Activated CD4-positive, alpha-beta memory T cell treated with anti-CD3 and anti-CD28 coated beads, Interleukin-2, amount 10 ng/mL, durations not matched to agents 7 days and 5 days (primary cell): ENCODE results near the gene PKN1. TPM values are rescaled to one million over a fixed set of nuclear protein-coding genes. Genes with fewer than 3 reads are reported as not detected.
A peak's percentile ranks its signal among the peaks of the same experiment; 100 is the strongest.
"Not testable (repeated sequence)": the region's sequence is repeated elsewhere in the genome, so short reads cannot be mapped to it uniquely, and the experiment has no call there.

ENCODE experiments used
- CTCF ChIA-PET: fragments of 350-600 bp; sonication (Branson Sonifier 250); formaldehyde crosslinking; loops from one replicate; lab custom pipeline; 2021; ENCODE audit warnings: antibody characterized with exemption, inconsistent platforms; lab: Charles Lee
- POLR2A ChIA-PET: fragments of 350-600 bp; sonication (Branson Sonifier 250); formaldehyde crosslinking; loops from one replicate; lab custom pipeline; 2021; ENCODE audit warnings: antibody characterized with exemption; lab: Charles Lee
- DNase-seq: peaks from one replicate; pipeline ENCODE4 v3.0.0-alpha.2; 2020
- H3K27ac Mint-ChIP-seq: one replicate; pipeline ENCODE4 v1.8.0; 2021; ENCODE audit warnings: mild to moderate bottlenecking, mixed read lengths
- H3K27me3 Mint-ChIP-seq: one replicate; pipeline ENCODE4 v1.8.0; 2021; ENCODE audit warnings: mixed read lengths
- H3K36me3 Mint-ChIP-seq: one replicate; pipeline ENCODE4 v1.8.0; 2021; ENCODE audit warnings: low read depth, mixed read lengths
- H3K4me1 Mint-ChIP-seq: one replicate; pipeline ENCODE4 v1.8.0; 2021; ENCODE audit warnings: mixed read lengths
- H3K4me3 Mint-ChIP-seq: one replicate; pipeline ENCODE4 v1.8.0; 2021; ENCODE audit warnings: mild to moderate bottlenecking, mixed read lengths
- H3K9me3 Mint-ChIP-seq: one replicate; pipeline ENCODE4 v1.8.0; 2021; ENCODE audit warnings: mixed read lengths
- total RNA-seq, 2 experiments: library from RNA; stranded (reverse); gene quantifications; one replicate each; pipeline ENCODE4 v1.2.3, GENCODE V29; 2021

The PKN1 gene
- total RNA-seq, 2 experiments from 2014 or later = 219 to 232 TPM

- H3K27me3 Mint-ChIP-seq, H3K9me3 Mint-ChIP-seq, DNase-seq, H3K27ac Mint-ChIP-seq, H3K36me3 Mint-ChIP-seq, H3K4me3 Mint-ChIP-seq: not testable (repeated sequence)
- ChIA-PET POLR2A (interaction anchor here (1.1 to 16.0 kb wide), 3 partner anchors 15 to 124 kb away, joined by 3 to 316 read pairs (median 3); partner anchors contain the start of genes ADGRE5 and DNAJB1), CTCF (interaction anchor here (0.7 to 4.7 kb wide), 12 partner anchors 8 to 446 kb away, joined by 3 to 39 read pairs (median 4); partner anchors contain the start of genes DNAJB1 and GIPC1)
- peaks cover 37% of the 10 kb centered on the region for H3K4me1 Mint-ChIP-seq
Measured at GRCh38 chr19:14504575-14504974, 71.5 kb downstream of the PKN1 start.

GRCh38 chr19:14505488-14506239 is 72.6 kb downstream of the PKN1 start:
- no peaks in the 10 kb centered on the region for H3K36me3 Mint-ChIP-seq
- peaks cover 44% of the 10 kb centered on the region for H3K4me1 Mint-ChIP-seq
- ChIA-PET CTCF (interaction anchor here (0.8 to 4.7 kb wide), 10 partner anchors 9 to 187 kb away, joined by 3 to 39 read pairs (median 7); partner anchors contain the start of genes DNAJB1 and GIPC1), POLR2A (interaction anchor here (0.6 to 16.0 kb wide), 7 partner anchors 7 to 371 kb away, joined by 3 to 316 read pairs (median 5); partner anchors contain the start of genes DNAJB1 and GIPC1)
- no peaks in the 10 kb centered on the region for H3K9me3 Mint-ChIP-seq
- H3K27me3 Mint-ChIP-seq = peaks cover 2% of the 10 kb centered on the region
- peak overlapping the region; percentile 57 for H3K27ac Mint-ChIP-seq
- H3K4me3 Mint-ChIP-seq = no peak overlapping the region
- peak; percentile 79 for DNase-seq

GRCh38 chr19:14507704-14508542 is 74.8 kb downstream of the PKN1 start:
- Mint-ChIP-seq H3K27me3 (peaks cover 2% of the 10 kb centered on the region), H3K9me3 (no peaks in the 10 kb centered on the region), H3K4me1 (peaks cover 52% of the 10 kb centered on the region), H3K27ac (peak overlapping the region; percentile 62), H3K36me3 (no peaks in the 10 kb centered on the region), H3K4me3 (no peak overlapping the region)
- ChIA-PET POLR2A (interaction anchor here (0.6 to 16.0 kb wide), 7 partner anchors 10 to 128 kb away, joined by 3 to 316 read pairs (median 5); partner anchors contain the start of genes DNAJB1 and GIPC1), CTCF (interaction anchor here (0.5 to 4.7 kb wide), 7 partner anchors 9 to 1242 kb away, joined by 3 to 39 read pairs (median 5); partner anchors contain the start of genes DNAJB1 and GIPC1)
- DNase-seq = no peak

- H3K27me3 Mint-ChIP-seq = no peaks in the 10 kb centered on the region
- no peak for DNase-seq
- no peak overlapping the region for H3K27ac Mint-ChIP-seq
- ChIA-PET POLR2A (interaction anchor here (1.6 to 16.0 kb wide), 2 partner anchors 9 to 11 kb away, joined by 4 to 316 read pairs; partner anchors contain the start of gene DNAJB1), CTCF (interaction anchor here (0.7 kb wide), 2 partner anchors 106 to 488 kb away, joined by 3 read pairs; no protein-coding TSS in a partner anchor)
- H3K36me3 Mint-ChIP-seq = peaks cover 20% of the 10 kb centered on the region
- H3K4me1 Mint-ChIP-seq = peaks cover 57% of the 10 kb centered on the region
- no peaks in the 10 kb centered on the region for H3K9me3 Mint-ChIP-seq
- H3K4me3 Mint-ChIP-seq = no peak overlapping the region
Measured at GRCh38 chr19:14510311-14511228, 77.5 kb downstream of the PKN1 start.

GRCh38 chr19:14511229-14511593 is 78.1 kb downstream of the PKN1 start:
- no peak overlapping the region for H3K27ac Mint-ChIP-seq
- CTCF ChIA-PET = no interaction called here

GRCh38 chr19:14512406-14512961 is 79.4 kb downstream of the PKN1 start:
- Mint-ChIP-seq H3K36me3 (peaks cover 39% of the 10 kb centered on the region), H3K4me3 (no peak overlapping the region), H3K4me1 (peaks cover 50% of the 10 kb centered on the region), H3K27me3 (no peaks in the 10 kb centered on the region), H3K27ac (no peak overlapping the region), H3K9me3 (no peaks in the 10 kb centered on the region)
- POLR2A ChIA-PET = interaction anchor here (1.6 kb wide), 1 partner anchor 9 kb away, joined by 4 read pairs; no protein-coding TSS in a partner anchor
- DNase-seq = no peak
- CTCF ChIA-PET = interaction anchor here (0.9 kb wide), 1 partner anchor 8 kb away, joined by 3 read pairs; no protein-coding TSS in a partner anchor

More at GRCh38 chr19:14511229-14511593, 78.1 kb downstream of the PKN1 start:
- Mint-ChIP-seq H3K4me3 (no peak overlapping the region), H3K9me3 (no peaks in the 10 kb centered on the region), H3K27me3 (no peaks in the 10 kb centered on the region), H3K4me1 (peaks cover 57% of the 10 kb centered on the region), H3K36me3 (peaks cover 27% of the 10 kb centered on the region)
- POLR2A ChIA-PET = interaction anchor here (0.6 to 1.6 kb wide), 2 partner anchors 10 to 136 kb away, joined by 3 to 4 read pairs; no protein-coding TSS in a partner anchor
- no peak for DNase-seq

- Mint-ChIP-seq H3K27me3 (no peaks in the 10 kb centered on the region), H3K36me3 (peaks cover 42% of the 10 kb centered on the region), H3K27ac (peak overlapping the region; percentile 54), H3K9me3 (no peaks in the 10 kb centered on the region), H3K4me1 (peaks cover 50% of the 10 kb centered on the region), H3K4me3 (peak overlapping the region; percentile 79)
- CTCF ChIA-PET = interaction anchor here (0.5 to 4.7 kb wide), 4 partner anchors 9 to 82 kb away, joined by 3 to 39 read pairs (median 4); no protein-coding TSS in a partner anchor
- POLR2A ChIA-PET = interaction anchor here (0.8 kb wide), 1 partner anchor 9 kb away, joined by 4 read pairs; no protein-coding TSS in a partner anchor
- DNase-seq = no peak
Measured at GRCh38 chr19:14514215-14514863, 81.2 kb downstream of the PKN1 start.

GRCh38 chr19:14515501-14516047 is 82.5 kb downstream of the PKN1 start:
- H3K27ac Mint-ChIP-seq = peak overlapping the region; percentile 58
- CTCF ChIA-PET = interaction anchor here (0.5 to 4.7 kb wide), 3 partner anchors 10 to 43 kb away, joined by 3 to 39 read pairs (median 3); no protein-coding TSS in a partner anchor

GRCh38 chr19:14516048-14516534 is 83.0 kb downstream of the PKN1 start:
- Mint-ChIP-seq H3K4me1 (peaks cover 49% of the 10 kb centered on the region), H3K36me3 (peaks cover 42% of the 10 kb centered on the region), H3K9me3 (no peaks in the 10 kb centered on the region), H3K4me3 (peak overlapping the region; percentile 79), H3K27me3 (no peaks in the 10 kb centered on the region), H3K27ac (peak overlapping the region; percentile 58)
- CTCF ChIA-PET = interaction anchor here (0.5 to 4.7 kb wide), 5 partner anchors 11 to 44 kb away, joined by 3 to 39 read pairs (median 3); no protein-coding TSS in a partner anchor
- POLR2A ChIA-PET = interaction anchor here (1.3 to 9.4 kb wide), 7 partner anchors 10 to 102 kb away, joined by 3 to 316 read pairs (median 16); partner anchors contain the start of genes DDX39A, GIPC1 and TECR
- peak; percentile 33 for DNase-seq

More at GRCh38 chr19:14515501-14516047, 82.5 kb downstream of the PKN1 start:
- H3K36me3 Mint-ChIP-seq = peaks cover 42% of the 10 kb centered on the region
- DNase-seq = no peak
- H3K4me1 Mint-ChIP-seq = peaks cover 53% of the 10 kb centered on the region
- H3K9me3 Mint-ChIP-seq = no peaks in the 10 kb centered on the region
- H3K27me3 Mint-ChIP-seq = no peaks in the 10 kb centered on the region
- POLR2A ChIA-PET = interaction anchor here (8.4 to 9.4 kb wide), 2 partner anchors 13 to 16 kb away, joined by 84 to 316 read pairs; partner anchors contain the start of genes GIPC1 and TECR
- peak overlapping the region; percentile 79 for H3K4me3 Mint-ChIP-seq
